Colonic mucosa (tissue), 4 donors: ENCODE results near the gene MPV17L2. TPM values are rescaled to one million over a fixed set of nuclear protein-coding genes. Genes with fewer than 3 reads are reported as not detected.

Experiments used
- DNase-seq: peaks from one replicate; pipeline ENCODE4 v3.0.0-alpha.2; 2020
- H3K27ac ChIP-seq: fragments of 200-600 bp; one replicate; pipeline ENCODE4 v1.8.0; 2021
- H3K27me3 ChIP-seq: fragments of 200-600 bp; one replicate; pipeline ENCODE4 v1.8.0; 2021
- H3K36me3 ChIP-seq: fragments of 200-600 bp; one replicate; pipeline ENCODE4 v1.8.0; 2021
- H3K4me1 ChIP-seq: fragments of 200-600 bp; one replicate; pipeline ENCODE4 v1.8.0; 2021; ENCODE audit warnings: mild to moderate bottlenecking
- H3K4me3 ChIP-seq: fragments of 200-600 bp; one replicate; pipeline ENCODE4 v1.8.0; 2021
- H3K9ac ChIP-seq, 2 donors: one replicate each; pipeline ENCODE4 v1.7.0; 2013; ENCODE audit warnings: control low read depth in 2 of 2, low read depth in 2 of 2, low read length in 2 of 2
- H3K9me3 ChIP-seq: fragments of 200-600 bp; one replicate; pipeline ENCODE4 v1.8.0; 2021
- CTCF ChIP-seq: fragments of 200-600 bp; IDR thresholded peaks from one replicate; pipeline ENCODE4 v1.8.0; 2022; ENCODE audit warnings: antibody characterized with exemption, mild to moderate bottlenecking
- intact Hi-C: fragments of 100-400 bp; cut with DNase I; formaldehyde crosslinking; loops from one replicate; pipeline ENCODE4 v1.14.1; 2022
- total RNA-seq, 2 donors: library from RNA; stranded (reverse); fragmentation: NEBNext Ultra II Directional in 1 of 2; extraction: Animal tissue kit (Norgen Biotek cat#: 25700) in 1 of 2; gene quantifications; one replicate each; pipeline ENCODE4 v1.2.1, GENCODE V29; 2021
- donor health status: healthy.
- donor health status: DM: no; HTN: no; CAD: no.
- donor health status: DM: no; HTN: no; CAD: no.

The MPV17L2 gene
- total RNA-seq, 2 donors from 2014 or later: 8.9 to 21.7 TPM

GRCh38 chr19:18161636-18162002 lies 31.4 kb upstream of the MPV17L2 start:
- intact Hi-C loops: no loop called here
- no peak overlapping the region for H3K4me3 ChIP-seq
- no peak overlapping the region for H3K27ac ChIP-seq
- no peaks in the 10 kb centered on the region for H3K36me3 ChIP-seq
- no peak for DNase-seq
- no peak for TF ChIP-seq CTCF
- peaks cover 11% of the 10 kb centered on the region for H3K4me1 ChIP-seq
- H3K9ac ChIP-seq: peak overlapping the region; percentile 3 to 61
- H3K27me3 ChIP-seq: no peaks in the 10 kb centered on the region
- H3K9me3 ChIP-seq: no peaks in the 10 kb centered on the region

- intact Hi-C loops: no loop called here
- no peak overlapping the region for H3K27ac ChIP-seq
- DNase-seq: no peak
- H3K4me1 ChIP-seq: no peaks in the 10 kb centered on the region
- no peak overlapping the region for H3K9ac ChIP-seq
- no peaks in the 10 kb centered on the region for H3K9me3 ChIP-seq
- H3K27me3 ChIP-seq: no peaks in the 10 kb centered on the region
- no peak overlapping the region for H3K4me3 ChIP-seq
- TF ChIP-seq CTCF: no peak
- no peaks in the 10 kb centered on the region for H3K36me3 ChIP-seq
Observed at GRCh38 chr19:18164072-18164471, 28.9 kb upstream of the MPV17L2 start.

DNA sequence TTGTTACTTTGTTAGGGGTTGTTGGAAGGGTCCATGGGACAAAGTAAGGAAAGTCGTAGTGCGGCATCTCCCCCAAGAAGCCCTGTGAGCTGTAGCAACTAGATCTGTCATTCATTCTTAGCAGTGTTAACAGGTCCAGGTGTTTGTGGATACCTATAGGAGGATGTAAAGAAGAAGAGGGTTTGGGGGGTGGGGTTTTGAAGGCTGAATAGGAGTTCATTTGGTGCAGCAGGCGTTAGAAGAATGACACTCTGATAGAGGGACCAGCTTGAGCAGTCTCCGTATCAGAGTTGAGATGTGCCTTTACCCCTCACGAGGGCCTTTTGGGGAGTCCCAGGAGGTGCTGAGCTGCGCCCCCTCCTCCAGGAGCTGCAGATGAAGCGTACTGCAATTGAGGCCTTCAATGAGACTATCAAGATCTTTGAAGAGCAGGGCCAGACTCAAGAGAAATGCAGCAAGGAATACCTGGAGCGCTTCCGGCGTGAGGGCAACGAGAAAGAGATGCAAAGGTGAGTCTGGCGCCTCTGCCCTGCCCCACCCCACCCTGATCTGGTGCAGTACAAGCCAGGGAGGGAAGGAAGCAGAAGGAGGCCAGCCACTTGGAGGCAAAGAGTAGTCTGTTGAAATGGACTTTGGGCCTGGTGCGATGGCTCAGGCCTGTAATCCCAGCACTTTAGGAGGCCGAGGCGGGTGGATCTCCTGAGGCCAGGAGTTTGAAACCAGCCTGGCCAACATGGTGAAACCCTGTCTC lies 27.0 kb upstream of the MPV17L2 start:
- H3K27me3 ChIP-seq: no peaks in the 10 kb centered on the region
- DNase-seq: no peak
- no peaks in the 10 kb centered on the region for H3K36me3 ChIP-seq
- H3K9me3 ChIP-seq: no peaks in the 10 kb centered on the region
- H3K9ac ChIP-seq: no peak overlapping the region
- H3K27ac ChIP-seq: no peak overlapping the region
- no peaks in the 10 kb centered on the region for H3K4me1 ChIP-seq
- H3K4me3 ChIP-seq: no peak overlapping the region
- intact Hi-C loops: loop anchor here (5.0 kb wide), 1 partner anchor 54 kb away; no protein-coding TSS in a partner anchor
- TF ChIP-seq CTCF: no peak

GRCh38 chr19:18167011-18167410 lies 26.0 kb upstream of the MPV17L2 start:
- intact Hi-C loops: loop anchor here (5.0 kb wide), 1 partner anchor 55 kb away; no protein-coding TSS in a partner anchor
- DNase-seq: no peak
- H3K4me1 ChIP-seq: no peaks in the 10 kb centered on the region
- H3K9me3 ChIP-seq: no peaks in the 10 kb centered on the region
- H3K27me3 ChIP-seq: no peaks in the 10 kb centered on the region
- H3K4me3 ChIP-seq: no peak overlapping the region
- no peak overlapping the region for H3K9ac ChIP-seq
- no peak for TF ChIP-seq CTCF
- H3K27ac ChIP-seq: no peak overlapping the region
- H3K36me3 ChIP-seq: no peaks in the 10 kb centered on the region

- no peaks in the 10 kb centered on the region for H3K27me3 ChIP-seq
- peak; percentile 74 for TF ChIP-seq CTCF
- no peak overlapping the region for H3K4me3 ChIP-seq
- no peak overlapping the region for H3K9ac ChIP-seq
- H3K27ac ChIP-seq: no peak overlapping the region
- intact Hi-C loops: loop anchor here (5.0 kb wide), 1 partner anchor 56 kb away; no protein-coding TSS in a partner anchor
- no peaks in the 10 kb centered on the region for H3K9me3 ChIP-seq
- no peaks in the 10 kb centered on the region for H3K4me1 ChIP-seq
- no peak for DNase-seq
- H3K36me3 ChIP-seq: no peaks in the 10 kb centered on the region
Observed at GRCh38 chr19:18167975-18168645, 24.9 kb upstream of the MPV17L2 start.
